ENCODE measurements around the gene DGKH. TPM values are rescaled to one million over a fixed set of nuclear protein-coding genes. Genes with fewer than 3 reads are reported as not detected.

DGKH gene
- total RNA-seq, 1 experiment from 2014 or later = 22.8 TPM

GRCh38 chr13:42100960-42101359, 52.5 kb downstream of the DGKH start:
- TF ChIP-seq SIN3A (IDR thresholded peaks at IDR 0.05; ENCODE audit: borderline replicate concordance, insufficient read depth, low read depth, low read length) (no peak), TCF7L2 (IDR thresholded peaks at IDR 0.05; ENCODE audit: low read depth, low read length) (no peak), POLR2AphosphoS5 (IDR thresholded peaks at IDR 0.05; ENCODE audit: low read depth, low read length) (no peak), REST (IDR thresholded peaks at IDR 0.05; ENCODE audit: insufficient read depth in 1 of 2, low read depth in 2 of 2, low read length in 1 of 2) (no peak), CTCF (IDR thresholded peaks at IDR 0.05) (no peak)
- no peaks in the 10 kb centered on the region for H3K36me3 ChIP-seq (ENCODE audit: control insufficient read depth, insufficient read depth, low read length)
- H3K9me3 ChIP-seq (ENCODE audit: control insufficient read depth, insufficient read depth, low read depth, low read length) = no peaks in the 10 kb centered on the region
- intact Hi-C loops (cut with micrococcal nuclease; ENCODE audit: unreplicated experiment) = no loop called here
- H3K27ac ChIP-seq (ENCODE audit: low read length) = no peak overlapping the region
- H3K4me1 ChIP-seq (ENCODE audit: control insufficient read depth, insufficient read depth, low read length) = no peaks in the 10 kb centered on the region; the same call in 1 of the 2 replicates
- H3K27me3 ChIP-seq (ENCODE audit: control insufficient read depth, insufficient read depth, low read length) = no peaks in the 10 kb centered on the region
- POLR2A ChIA-PET = no interaction called here
- DNase-seq (ENCODE audit: low read depth, low spot score) (no peak), ATAC-seq (no peak)
- H3K4me3 ChIP-seq (ENCODE audit: low read depth in 2 of 2, low read length in 2 of 2) = no peak overlapping the region
- in situ Hi-C loops (cut with HindIII; ENCODE audit: low pct_unique_long_range_greater_than_20kb, low sequenced_read_pairs) = no loop called here
- CTCF ChIA-PET = no interaction called here
- BruUV-seq (replicated peaks) = no TSS peak

- Histone ChIP-seq H3K4me1 (ENCODE audit: control insufficient read depth, insufficient read depth, low read length) (no peaks in the 10 kb centered on the region; the same call in 1 of the 2 replicates), H3K9me3 (ENCODE audit: control insufficient read depth, insufficient read depth, low read depth, low read length) (no peaks in the 10 kb centered on the region), H3K36me3 (ENCODE audit: control insufficient read depth, insufficient read depth, low read length) (no peaks in the 10 kb centered on the region), H3K4me3 (ENCODE audit: low read depth in 2 of 2, low read length in 2 of 2) (no peak overlapping the region), H3K27ac (ENCODE audit: low read length) (no peak overlapping the region), H3K27me3 (ENCODE audit: control insufficient read depth, insufficient read depth, low read length) (no peaks in the 10 kb centered on the region)
- intact Hi-C loops (cut with micrococcal nuclease; ENCODE audit: unreplicated experiment) = no loop called here
- in situ Hi-C loops (cut with HindIII; ENCODE audit: low pct_unique_long_range_greater_than_20kb, low sequenced_read_pairs) = no loop called here
- ATAC-seq = no peak
- ChIA-PET POLR2A (no interaction called here), CTCF (no interaction called here)
- no peak for TF ChIP-seq SIN3A (IDR thresholded peaks at IDR 0.05; ENCODE audit: borderline replicate concordance, insufficient read depth, low read depth, low read length)
- TF ChIP-seq CTCF (IDR thresholded peaks at IDR 0.05) = no peak
- TF ChIP-seq TCF7L2 (IDR thresholded peaks at IDR 0.05; ENCODE audit: low read depth, low read length) = no peak
- TF ChIP-seq REST (IDR thresholded peaks at IDR 0.05; ENCODE audit: insufficient read depth in 1 of 2, low read depth in 2 of 2, low read length in 1 of 2) = no peak
- no peak for TF ChIP-seq POLR2AphosphoS5 (IDR thresholded peaks at IDR 0.05; ENCODE audit: low read depth, low read length)
- DNase-seq (ENCODE audit: low read depth, low spot score) = no peak
- BruUV-seq (replicated peaks) = no TSS peak
Measured at GRCh38 chr13:42101821-42102585, 53.6 kb downstream of the DGKH start.
